KOPT-K1 (cell line): ENCODE data around the gene GALNT15.

Source experiments
- H3K27ac ChIP-seq: fragments of 200-600 bp; sonication (generic); 2 replicates; pipeline ENCODE4 v1.5.1; 2016; ENCODE audit warnings: antibody characterized with exemption, mild to moderate bottlenecking, low read depth, low read length; ENCODE audit not compliant: poor library complexity, severe bottlenecking
- H3K36me3 ChIP-seq: fragments of 200-600 bp; sonication (generic); 2 replicates; pipeline ENCODE4 v1.5.1; 2017; ENCODE audit warnings: antibody characterized with exemption, mild to moderate bottlenecking, low read length, moderate library complexity; ENCODE audit not compliant: insufficient read depth
- H3K9me3 ChIP-seq: fragments of 200-600 bp; sonication (generic); 2 replicates; pipeline ENCODE4 v1.5.1; 2017; ENCODE audit warnings: antibody characterized with exemption, low read length, mild to moderate bottlenecking; ENCODE audit not compliant: insufficient read depth, poor library complexity, severe bottlenecking

The GALNT15 gene

DNA sequence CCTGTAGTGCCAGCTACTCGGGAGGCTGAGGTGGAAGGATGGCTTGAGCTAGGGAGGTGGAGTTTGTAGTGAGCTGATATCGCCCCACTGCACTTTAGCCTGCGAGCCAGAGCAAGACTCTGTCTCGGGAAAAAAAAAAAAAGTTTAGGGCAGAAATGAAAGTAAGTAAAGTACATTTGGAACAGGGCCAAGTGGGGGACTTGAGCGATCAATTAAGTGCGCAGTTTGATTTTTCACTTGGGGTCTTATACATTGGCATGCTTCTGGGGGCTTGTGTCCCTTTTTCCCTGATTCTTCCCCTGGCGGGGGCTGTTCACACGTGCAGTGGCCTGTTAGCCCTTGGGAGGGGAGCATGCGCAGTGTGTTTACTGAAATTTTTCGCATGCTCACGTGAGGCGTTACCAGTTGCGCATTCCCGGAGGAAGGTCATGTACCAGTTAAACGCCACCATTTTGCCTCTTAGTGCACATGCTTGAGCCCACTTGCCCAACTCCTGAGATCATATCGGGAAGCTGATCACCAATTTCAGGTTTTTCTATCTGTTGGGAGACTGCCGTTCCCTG, 42.0 kb downstream of the GALNT15 start:
- Histone ChIP-seq H3K36me3 (no peaks in the 10 kb centered on the region), H3K9me3 (no peaks in the 10 kb centered on the region), H3K27ac (no peak overlapping the region)

DNA sequence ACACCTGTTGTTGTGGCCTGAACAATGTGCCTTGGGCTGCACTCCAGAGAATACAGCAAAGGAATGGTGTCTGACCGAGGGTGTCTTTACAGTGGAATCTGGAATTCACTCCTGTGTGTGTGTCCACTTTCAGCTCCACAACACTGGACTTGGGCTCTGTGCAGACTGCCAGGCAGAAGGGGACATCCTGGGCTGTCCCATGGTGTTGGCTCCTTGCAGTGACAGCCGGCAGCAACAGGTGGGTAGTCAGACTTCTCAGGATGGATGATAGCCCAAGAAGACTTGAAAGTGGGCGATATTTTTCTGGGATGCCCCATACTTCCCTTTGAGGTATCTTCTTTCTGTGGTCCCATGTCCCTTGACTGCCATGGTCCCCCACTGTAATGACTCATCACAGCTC, 45.3 kb downstream of the GALNT15 start:
- no peak overlapping the region for H3K27ac ChIP-seq
- no peaks in the 10 kb centered on the region for H3K36me3 ChIP-seq
- no peaks in the 10 kb centered on the region for H3K9me3 ChIP-seq

DNA sequence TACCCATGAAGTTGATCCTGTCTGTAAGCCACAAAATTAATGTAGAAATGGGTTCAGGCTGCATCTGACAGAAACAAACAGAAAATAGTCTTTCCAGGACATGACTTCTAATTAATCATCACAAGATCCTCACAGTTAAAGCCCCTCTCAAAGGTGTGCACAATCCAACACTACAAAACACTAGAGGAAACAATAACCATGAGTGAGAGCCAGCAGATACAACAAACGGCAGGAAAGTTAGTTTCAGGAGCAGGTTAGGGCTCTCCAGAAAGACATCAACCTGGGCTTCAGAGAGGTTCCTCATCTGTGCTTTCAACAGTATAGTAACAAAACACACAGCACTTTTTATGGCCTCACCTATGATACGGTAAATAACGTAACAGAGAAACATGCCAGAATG, 47.5 kb downstream of the GALNT15 start:
- Histone ChIP-seq H3K36me3 (no peaks in the 10 kb centered on the region), H3K27ac (no peak overlapping the region), H3K9me3 (no peaks in the 10 kb centered on the region)

DNA sequence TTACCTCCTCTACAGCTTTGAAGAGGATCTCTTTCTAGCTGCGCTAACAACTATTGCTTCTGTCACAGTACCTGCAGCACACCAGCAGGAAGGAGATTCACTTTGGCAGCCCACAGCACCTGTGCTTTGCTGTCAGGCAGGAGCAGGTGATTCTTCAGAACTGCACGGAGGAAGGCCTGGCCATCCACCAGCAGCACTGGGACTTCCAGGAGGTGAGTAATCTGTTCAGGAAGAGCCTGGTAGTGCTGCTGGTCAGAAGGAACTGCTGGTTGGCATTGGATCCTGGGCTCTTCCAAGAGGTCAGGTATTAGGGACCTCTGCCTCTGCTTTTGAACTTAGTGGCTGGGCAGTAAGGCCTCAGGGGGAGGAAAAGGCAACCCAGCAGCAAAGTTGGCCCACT, 48.1 kb downstream of the GALNT15 start:
- H3K27ac ChIP-seq: no peak overlapping the region
- H3K9me3 ChIP-seq: no peaks in the 10 kb centered on the region
- H3K36me3 ChIP-seq: no peaks in the 10 kb centered on the region

DNA sequence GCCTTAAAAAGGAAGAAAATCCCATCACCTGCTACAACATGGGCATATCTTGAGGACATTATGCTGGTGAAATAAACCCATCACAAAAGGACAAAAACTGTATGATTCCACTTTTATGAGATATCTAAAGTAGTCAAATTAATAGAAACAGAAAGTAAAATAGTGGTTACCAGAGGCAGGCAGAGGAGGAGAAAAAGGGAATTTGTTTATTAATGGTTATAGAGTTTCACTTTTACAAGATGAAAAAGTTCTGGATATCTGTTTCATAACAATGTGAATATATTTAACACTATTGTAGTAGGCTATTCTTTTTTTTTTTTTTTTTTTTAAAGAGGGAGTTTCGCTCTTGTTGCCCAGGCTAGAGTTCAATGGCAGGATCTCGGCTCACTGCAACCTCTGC, 49.8 kb downstream of the GALNT15 start:
- no peaks in the 10 kb centered on the region for H3K9me3 ChIP-seq
- H3K36me3 ChIP-seq: no peaks in the 10 kb centered on the region
- no peak overlapping the region for H3K27ac ChIP-seq

DNA sequence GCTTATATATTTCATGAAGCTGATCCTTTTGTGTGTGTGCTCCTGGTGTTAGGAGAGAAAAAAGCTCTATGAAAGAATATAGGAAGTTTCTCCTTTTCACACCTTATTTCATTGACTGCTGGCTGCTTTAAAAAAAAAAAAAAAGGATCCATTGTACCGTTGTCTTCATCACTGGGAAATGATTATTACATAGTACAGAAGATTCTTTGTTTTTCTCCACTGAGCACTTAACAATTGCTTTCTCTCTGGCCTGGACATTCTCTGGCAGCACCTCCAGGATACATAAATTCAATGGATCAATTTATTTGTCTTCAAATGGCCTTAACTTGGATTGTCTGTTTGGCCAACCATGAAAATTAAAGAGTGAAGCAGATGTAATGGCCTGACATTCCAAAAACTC, 53.1 kb downstream of the GALNT15 start:
- no peaks in the 10 kb centered on the region for H3K9me3 ChIP-seq

DNA sequence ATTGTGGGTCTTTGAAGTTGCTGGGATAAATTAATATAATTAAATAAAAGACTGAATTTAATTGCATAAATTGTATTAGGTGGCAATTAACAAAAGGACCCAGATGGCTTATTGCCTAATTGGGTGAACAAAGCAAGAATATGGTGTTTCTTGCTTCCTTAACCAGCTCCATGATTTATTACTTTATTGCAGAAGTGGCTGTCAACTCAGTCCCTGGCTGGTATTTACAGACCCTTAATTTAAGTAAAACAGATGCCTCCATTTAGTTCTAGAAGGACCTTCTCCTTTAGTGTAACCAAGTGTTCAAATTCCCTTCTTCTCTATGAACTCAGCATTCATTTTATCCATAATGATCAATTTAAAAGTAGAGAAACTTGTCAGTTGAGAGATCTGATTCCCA, 55.2 kb downstream of the GALNT15 start:
- no peak overlapping the region for H3K27ac ChIP-seq
- H3K36me3 ChIP-seq: no peaks in the 10 kb centered on the region
- H3K9me3 ChIP-seq: no peaks in the 10 kb centered on the region

More for the DNA sequence above, 53.1 kb downstream of the GALNT15 start:
- Histone ChIP-seq H3K27ac (no peak overlapping the region), H3K36me3 (no peaks in the 10 kb centered on the region)

DNA sequence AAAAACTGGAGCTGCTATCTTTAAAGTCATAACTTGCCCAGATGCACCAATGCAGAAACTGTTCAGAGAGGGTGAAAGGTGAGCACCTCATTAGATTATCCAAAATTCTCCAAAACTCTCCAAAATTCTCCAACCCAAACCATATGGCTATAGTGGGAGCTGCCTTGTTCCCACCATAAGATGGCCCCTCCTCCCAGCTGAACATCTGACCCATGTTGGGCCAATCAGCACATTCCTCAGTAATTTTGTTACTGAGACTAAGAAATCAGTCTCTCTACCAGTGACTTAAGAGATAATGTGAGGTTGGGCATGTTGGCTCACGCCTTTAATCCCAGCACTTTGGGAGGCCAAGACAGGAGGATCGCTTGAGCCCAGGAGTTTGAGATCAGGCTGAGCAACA, 57.5 kb downstream of the GALNT15 start:
- Histone ChIP-seq H3K36me3 (no peaks in the 10 kb centered on the region), H3K27ac (no peak overlapping the region), H3K9me3 (no peaks in the 10 kb centered on the region)

DNA sequence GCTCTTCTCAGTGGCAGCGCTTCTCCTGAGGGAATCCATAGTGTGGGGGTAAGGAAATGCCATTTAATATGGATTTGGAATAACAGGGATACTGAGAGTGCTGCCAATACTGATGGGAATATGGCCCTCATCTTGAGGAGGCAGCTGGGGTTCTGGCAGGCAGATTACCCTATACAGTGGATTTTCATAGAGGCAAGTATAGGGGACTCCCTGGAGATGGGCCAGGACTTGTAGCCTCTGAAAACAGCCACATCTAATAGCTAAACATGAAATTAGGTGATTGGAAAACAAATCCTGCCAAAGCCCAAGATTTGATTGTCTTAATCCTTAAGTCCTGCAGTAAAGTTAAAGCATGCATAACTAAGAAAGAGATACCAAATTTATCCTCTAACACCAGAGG, 59.3 kb downstream of the GALNT15 start:
- no peak overlapping the region for H3K27ac ChIP-seq
- H3K9me3 ChIP-seq: no peaks in the 10 kb centered on the region
- no peaks in the 10 kb centered on the region for H3K36me3 ChIP-seq

DNA sequence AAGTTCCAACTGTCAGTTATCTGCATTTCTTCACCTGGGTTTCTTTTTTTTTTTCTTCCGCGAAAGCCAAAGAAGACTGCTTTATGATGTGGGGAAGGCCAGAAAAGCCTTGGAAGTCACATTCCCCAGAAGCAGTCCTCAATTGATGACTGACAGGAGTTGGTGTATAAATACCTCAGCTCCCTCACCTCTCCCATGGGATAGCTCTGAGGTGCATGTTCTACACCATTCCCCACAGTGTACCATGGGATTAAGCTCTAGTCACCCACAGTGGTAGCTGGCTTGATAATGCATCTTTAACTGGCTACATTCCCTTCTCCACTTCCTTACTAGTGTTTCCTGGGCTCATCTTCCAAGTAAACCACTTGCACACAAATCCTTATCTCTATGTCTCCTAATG, 59.8 kb downstream of the GALNT15 start:
- Histone ChIP-seq H3K27ac (no peak overlapping the region), H3K36me3 (no peaks in the 10 kb centered on the region), H3K9me3 (no peaks in the 10 kb centered on the region)

DNA sequence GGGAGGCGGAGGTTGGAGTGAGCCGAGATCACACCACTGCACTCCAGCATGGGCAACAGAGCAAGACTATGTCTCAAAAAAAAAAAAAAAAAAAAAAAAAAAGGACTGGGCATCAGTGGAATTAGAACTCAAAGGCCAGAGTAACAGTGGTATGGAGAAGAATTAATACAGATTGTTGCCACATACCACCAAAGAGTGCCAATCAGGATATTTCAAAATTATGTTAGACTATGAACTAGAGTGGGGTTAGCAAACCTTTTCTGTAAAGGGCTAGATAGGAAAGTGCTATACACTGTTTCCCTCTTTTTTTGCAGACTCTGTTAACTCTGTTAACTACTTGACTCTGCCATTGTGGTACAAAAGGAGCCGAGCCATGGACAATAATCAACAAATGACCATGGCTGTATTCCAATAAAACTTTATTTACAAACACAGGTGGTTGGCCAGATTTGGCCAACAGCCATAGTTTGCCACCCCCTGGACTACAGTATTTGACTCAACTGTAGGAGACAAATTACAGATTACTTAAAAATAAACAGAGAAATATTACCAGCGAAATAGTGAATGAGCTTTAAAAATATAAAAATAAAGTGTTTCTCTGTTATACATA, 61.7 kb downstream of the GALNT15 start:
- Histone ChIP-seq H3K27ac (no peak overlapping the region), H3K36me3 (no peaks in the 10 kb centered on the region), H3K9me3 (no peaks in the 10 kb centered on the region)

DNA sequence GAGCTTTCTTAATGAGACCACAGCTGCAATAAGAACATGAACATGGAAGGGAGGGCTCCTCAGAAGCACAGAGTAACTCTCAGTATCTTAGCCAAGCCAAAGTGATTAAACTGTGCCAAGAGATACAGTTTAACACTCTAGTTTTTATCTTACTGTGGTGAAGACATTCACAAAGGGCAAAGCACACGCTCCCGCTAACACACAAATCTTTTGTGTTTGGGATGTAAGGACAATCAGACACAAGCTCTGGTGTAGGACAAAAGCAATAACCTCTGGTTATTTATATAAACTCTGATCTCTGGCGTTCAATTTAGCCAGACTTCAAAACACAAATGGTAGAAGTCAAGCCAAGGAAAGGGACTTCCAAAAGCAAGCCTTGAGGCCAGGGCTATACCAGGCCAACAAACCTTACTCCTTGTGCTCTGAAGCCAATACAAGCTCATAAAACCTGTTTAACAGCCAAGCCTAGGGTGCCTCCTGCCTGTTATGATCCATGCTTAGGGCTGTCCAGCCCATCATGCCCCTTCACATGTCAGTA, 62.4 kb downstream of the GALNT15 start:
- Histone ChIP-seq H3K9me3 (no peaks in the 10 kb centered on the region), H3K36me3 (no peaks in the 10 kb centered on the region), H3K27ac (no peak overlapping the region)

DNA sequence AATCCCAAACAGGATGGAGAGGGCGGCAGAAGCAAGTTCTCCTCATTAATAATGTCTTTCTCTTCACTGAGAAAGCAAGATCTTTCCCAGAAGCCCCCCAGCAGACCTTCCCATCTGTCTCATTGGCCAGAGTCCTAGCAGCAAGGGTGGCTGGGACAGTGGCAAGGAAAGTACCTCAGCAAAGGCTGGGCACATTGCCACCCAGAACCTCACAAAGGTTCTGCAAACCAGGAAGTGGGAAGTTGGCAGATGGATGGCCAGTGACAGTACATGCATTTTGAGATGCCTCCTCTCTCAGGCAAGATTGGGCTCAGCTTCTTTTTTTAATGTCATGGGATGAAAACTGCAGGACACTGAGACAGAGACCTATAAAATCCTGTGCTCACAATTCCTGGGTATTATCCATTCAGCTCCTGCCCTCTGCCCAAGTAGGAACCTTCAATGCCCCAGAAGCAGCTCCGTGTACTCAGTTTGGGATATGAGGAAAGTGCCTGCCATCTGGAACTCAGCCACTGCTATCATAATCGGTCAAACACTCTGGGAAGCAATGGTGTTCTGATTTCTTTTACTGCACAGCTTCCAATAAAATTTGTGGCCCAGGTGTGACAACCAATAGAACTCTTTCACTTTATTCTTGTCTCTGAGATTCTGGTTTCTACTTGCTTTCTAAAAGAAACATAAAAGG, 64.7 kb downstream of the GALNT15 start:
- Histone ChIP-seq H3K27ac (no peak overlapping the region), H3K9me3 (no peaks in the 10 kb centered on the region), H3K36me3 (no peaks in the 10 kb centered on the region)

DNA sequence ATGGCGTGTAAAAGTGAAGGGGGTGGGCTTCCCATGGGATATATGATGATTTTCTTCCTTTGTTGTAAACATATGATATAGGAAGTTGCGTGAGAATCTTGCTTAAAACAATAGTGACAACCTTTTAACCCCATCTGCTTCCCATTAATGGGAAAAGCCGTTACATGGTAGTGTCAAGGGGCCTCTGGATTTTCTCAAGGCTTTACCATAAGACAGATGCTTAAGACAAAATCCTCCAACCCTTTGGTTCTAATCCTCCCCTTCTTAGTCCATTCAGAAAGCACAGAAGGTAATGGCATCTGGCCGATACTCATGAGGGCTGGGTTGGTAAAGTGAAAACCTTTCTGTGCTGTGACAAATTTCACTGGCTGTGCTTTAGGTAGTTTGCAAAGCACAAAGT, 65.3 kb downstream of the GALNT15 start:
- Histone ChIP-seq H3K27ac (no peak overlapping the region), H3K36me3 (no peaks in the 10 kb centered on the region), H3K9me3 (no peaks in the 10 kb centered on the region)

DNA sequence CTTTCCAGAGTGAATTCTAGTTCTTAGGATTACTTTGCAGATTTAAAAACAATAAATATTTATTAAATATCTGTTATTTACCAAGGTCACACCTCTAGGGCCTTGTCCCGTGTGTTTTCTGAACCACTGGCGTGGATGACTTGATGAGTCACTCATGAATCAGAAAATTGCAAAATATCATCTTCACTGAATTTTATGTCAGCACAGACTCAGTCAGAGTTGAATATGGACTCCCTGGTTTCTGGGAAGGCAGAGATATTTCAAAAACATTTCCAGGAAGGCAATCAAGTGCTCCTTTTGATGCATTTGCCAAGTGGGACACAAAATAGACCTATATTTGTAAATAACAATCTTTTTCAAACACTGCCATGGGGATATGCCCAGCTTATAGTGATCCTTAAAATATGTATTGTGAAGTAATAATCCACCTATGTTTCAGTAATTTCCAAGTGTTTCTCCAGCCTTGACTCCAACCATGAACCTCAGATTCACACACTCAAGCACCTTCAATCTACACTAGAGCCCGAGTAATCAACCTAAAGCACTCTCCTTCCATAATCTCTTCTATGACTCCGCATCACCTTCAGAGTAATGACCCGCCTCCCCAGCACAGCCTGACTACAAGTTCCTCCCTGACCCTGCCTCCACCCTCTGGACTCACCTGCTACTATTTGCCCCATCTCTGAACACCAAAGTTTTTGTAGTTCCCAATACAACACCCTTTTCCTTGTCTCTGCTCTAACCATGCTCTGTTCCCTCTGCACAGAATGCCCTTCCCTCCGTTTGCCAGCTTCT, 65.9 kb downstream of the GALNT15 start:
- Histone ChIP-seq H3K36me3 (no peaks in the 10 kb centered on the region), H3K9me3 (no peaks in the 10 kb centered on the region), H3K27ac (no peak overlapping the region)
